GM18858 (cell line): Measurements from ENCODE around the gene DCLK2.

ENCODE experiments used
- ATAC-seq: cut with Tn5 transposase; IDR thresholded peaks from one replicate; pipeline ENCODE4 v1.9.1; 2021; ENCODE audit not compliant: unreplicated experiment

DCLK2 gene

DNA sequence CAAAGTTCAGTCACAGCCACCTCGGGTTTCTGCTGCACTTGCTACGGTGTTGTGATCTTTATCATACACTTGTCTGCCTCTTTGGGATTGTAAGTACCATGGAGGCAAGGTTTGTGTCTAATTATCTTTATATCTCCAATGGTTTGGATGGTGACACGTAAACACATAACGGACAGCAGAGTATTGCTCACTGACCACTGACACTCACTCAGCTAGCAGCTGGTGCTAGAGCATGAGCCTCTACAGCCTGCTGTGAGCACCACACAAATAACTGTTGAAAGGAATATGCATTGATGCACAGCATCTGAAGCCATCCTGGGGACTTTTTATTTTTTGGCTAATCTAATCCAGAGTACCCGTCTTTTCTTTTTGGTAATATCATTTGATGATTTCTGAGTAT lies 156.0 kb downstream of the DCLK2 start:
- no peak for ATAC-seq

DNA sequence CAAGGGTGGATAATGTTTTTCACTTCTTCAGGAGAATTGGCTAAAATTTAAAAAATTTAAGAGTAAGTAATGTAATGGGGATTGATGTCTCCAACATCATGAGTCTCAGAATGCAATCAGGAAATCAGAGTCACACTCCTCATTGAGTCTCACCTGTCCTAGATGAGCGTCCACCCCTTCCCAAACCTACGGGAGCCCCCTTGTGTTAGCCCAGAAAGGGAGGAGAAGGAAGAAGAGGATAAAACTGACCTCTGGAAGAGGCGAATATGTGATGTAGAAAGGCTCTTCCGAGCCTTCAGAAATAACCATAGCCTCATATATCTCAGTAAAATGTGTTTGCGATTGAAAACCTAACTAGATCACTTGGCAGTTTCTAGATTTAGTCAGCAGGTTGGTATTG lies 157.1 kb downstream of the DCLK2 start:
- ATAC-seq, result no peak

DNA sequence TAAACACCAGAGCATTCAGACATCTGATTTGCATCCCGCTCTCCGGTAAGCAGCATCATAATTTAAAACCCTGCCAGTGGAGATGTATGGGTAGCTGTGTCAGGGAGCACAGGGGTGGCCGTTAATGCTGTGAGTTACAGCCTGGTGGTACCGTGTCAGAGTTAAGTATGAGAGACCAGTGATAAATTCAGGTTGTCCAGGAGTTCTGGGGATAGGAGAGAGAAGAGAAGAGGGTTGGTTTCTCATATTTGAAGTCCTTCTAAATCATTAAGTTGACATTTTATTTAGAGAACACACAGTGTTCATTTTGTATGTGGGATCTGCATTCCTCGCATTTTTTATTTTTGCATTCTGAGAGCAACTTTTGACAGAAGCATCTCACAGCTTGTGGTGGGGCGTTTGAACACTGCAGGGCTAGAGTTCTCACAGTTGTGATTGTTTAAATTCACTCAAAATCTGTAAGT lies 157.6 kb downstream of the DCLK2 start:
- no peak for ATAC-seq

DNA sequence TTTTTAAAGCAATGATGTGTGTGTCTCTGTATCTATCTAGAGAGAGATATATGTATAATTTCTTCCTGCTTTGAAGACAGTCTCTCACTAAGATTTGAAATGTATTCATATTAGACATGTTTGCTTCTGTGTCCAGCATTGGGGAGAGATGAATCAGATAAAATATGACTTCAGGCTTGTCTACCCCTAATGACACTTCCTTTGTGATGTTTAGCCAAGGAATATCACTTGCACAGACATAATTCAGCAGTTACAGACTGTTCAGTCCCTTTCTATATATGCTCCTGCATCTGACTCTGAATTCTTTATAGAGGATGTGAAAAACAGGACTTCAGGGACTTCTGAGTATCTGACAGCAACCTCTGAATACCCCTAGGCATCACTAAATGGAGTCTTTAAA lies 158.4 kb downstream of the DCLK2 start:
- no peak for ATAC-seq

DNA sequence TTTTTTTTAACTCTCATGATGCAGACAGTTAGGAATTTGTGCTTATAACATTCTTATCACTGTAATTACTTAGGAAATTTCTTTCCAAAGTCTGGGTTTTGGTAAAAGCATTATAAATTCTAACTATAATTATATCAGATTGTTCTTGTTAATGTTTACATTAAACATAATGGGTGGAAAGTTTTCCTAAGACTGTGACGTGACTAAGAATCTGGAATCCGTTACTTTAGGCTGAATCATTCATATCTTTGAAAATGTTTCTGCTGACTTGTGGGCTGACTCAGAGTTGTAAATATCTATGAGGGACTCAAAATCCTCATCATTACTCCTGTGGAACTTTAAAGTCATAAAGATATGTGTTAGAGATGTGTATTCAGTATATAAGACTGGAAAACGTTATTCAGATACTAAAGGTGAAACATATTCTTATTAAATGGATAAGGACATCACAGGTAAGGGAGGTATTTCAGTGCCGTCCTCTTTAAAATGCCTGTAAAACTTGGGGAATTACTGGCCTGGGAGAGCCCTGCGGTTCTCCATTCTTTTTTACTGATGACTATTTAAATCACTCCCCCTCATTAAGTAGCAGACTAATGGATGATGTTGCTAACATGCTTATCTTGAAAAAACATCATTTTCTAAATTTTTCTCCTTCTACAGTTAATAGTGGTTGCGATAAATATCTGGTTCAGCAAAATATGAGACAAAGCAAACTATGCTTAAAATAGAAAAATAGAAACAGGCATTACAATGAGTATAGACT lies 159.0 kb downstream of the DCLK2 start:
- ATAC-seq, result no peak

DNA sequence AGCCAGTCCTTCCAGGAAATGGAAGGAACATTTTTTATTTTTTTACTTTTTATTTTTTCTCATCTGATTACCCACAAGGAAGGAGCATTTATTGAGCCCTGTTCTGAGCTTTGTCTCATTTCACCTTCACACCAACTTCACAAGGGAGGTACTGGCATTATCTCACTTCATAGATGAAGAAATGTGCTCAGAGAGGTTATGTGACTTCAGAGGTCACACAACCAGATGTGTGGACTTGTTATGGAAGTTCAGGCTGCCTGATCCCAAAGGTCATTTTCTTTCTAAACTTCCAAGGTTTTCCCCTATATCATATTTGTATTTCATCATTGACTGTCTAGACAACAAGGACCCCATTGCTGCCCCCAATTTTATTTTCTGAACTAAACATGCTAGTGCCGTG lies 160.3 kb downstream of the DCLK2 start:
- ATAC-seq, result no peak

DNA sequence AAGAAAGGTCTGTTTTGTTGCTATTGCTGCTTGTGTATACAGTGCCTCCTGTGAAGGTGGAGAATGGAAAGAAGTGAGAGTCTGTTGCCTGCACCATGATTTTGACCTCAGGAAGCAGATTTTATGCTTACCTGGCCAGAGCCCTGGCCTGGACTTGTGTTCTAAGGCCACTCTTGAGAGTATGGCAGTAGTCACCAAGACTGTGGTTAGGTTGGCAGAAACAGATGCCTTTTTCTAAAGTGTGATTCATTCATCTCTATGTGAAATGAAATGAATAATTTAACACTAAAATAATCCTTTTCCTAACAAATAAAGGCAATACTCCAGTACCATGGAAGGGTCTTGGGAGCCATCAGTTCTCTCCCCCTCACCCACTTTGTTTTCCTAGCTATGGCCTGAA lies 161.8 kb downstream of the DCLK2 start:
- no peak for ATAC-seq

DNA sequence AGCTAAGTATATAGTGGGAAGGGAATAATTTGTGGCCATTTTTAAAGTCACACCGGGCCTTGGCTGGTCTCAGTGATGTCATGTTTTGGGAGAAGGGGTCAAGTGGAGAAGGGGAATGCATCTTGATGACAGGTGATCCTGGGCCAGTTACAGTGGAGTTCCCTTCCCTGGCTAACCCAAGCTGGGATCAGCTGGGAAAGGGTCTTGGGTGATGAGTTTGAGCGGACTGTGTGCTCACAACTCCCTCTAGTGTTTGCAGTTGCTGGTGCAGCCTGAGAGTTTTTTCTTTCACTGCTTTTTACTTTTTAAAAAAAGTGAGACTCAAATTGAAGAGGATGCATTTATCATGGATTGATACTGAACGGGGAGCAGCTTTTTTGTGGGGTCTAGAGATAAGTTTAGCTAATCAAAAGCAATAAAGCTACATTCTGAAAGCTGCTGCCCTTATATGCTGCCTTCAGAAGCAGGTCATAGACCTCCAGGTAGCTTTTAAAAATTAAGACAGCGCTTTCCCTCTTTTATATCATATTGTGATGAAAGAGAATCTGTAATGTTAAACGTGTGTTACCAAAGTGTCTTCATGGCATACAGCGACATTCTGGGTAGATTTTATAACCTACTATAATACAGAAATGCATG lies 164.7 kb downstream of the DCLK2 start:
- no peak for ATAC-seq

DNA sequence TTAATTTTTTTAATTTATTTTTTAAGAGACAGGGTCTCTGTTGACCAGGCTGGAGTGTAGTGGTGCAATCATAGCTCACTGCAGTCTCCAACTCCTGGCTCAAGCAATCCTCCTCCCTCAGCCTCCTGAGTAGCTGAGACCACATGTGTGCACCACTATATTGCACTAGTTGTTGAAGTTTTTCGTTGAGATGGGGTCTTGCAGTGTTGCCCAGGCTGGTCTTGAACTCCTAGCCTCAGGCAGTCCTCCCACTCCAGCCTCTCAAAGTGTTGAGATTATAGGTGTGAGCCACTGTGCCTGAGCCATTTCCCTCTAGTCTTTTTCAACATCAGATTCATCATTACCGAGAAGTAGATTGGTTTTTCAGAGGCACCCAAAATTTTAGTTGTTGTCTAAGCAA lies 165.7 kb downstream of the DCLK2 start:
- no peak for ATAC-seq

DNA sequence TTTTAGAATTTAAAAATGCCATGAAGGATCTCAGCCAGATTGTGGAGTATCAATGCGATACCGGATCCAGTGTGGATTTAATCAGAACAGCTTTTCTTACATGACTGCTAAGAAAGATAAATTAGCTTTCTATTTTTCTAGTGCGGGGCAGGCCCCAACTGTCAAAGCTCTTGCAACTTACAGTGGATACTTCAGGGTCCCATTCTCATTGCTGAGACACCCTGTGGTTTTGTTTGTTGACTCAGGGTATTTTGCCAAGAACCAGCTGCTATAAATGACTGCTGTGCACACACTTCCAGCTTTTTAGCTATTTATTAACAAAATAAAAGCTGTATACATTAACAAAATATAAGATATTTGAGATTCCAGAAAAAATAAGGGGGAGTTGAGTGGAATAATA lies 166.4 kb downstream of the DCLK2 start:
- ATAC-seq, result no peak

DNA sequence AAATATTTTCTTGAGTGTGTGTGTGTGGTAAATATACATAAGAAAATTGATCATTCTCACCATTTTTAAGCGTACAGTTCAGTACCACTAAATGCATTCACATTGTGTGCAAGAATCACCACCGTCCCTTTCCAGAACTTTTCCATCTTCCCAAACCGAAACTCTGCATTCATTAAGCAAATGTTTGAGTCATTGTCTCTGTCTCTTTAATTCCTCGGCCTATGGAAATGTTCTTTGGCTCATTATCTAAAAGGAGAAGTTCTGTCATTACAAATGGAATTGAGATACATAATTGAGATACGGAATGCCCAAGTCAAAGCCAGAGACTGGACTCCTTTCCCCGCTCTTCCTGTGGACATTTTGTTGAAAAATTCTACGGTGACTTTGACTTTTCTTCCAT lies 168.9 kb downstream of the DCLK2 start:
- no peak for ATAC-seq

DNA sequence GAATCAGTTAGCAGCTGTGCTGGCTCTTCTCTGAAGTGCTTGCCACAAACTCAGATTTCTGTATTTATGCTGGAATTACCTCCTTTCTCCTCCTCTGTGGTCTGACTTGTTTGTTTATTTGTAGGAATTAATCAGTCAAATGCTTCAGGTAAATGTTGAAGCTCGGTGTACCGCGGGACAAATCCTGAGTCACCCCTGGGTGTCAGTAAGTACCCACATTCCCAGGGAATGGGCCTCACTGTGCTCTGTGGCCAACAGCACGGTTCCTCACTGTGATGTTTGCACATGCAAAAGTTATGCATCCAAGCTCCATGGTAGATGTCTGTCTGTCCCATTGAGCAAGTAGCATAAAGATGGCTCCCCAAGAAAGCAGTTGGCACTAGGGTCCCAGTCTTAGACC lies 169.9 kb downstream of the DCLK2 start:
- ATAC-seq, result no peak

DNA sequence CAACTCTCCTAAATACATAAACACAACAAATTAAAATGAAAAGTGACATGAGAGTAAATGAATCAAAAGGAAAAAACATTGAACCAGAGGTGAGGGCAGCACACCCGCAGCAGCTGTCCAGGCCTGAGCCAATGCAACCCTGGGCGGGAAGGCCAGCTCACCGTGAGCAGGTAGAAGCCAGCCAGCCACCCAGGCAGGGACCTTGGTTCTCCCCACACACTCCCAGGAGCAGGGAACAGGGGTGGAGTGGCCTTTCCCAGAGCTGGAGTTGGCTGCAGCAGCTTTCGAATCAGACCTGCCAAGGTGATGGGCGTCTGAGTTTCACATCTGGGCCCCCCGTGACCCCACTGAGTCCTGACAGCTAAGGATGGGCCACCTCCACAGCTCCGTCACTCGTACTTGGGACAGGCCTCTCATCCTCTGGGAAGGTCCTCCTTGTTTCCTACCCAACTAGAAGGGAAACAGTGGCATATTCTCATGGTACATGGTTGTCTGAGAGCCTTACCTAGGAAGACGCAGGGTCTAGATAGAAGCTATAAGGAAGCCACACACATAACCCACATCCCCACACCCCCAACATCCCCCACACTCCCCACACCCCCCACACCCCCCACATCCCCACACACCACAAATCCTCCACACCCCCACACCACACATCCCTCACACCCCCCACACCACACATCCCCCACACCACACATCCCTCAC lies 172.2 kb downstream of the DCLK2 start:
- ATAC-seq, result no peak

DNA sequence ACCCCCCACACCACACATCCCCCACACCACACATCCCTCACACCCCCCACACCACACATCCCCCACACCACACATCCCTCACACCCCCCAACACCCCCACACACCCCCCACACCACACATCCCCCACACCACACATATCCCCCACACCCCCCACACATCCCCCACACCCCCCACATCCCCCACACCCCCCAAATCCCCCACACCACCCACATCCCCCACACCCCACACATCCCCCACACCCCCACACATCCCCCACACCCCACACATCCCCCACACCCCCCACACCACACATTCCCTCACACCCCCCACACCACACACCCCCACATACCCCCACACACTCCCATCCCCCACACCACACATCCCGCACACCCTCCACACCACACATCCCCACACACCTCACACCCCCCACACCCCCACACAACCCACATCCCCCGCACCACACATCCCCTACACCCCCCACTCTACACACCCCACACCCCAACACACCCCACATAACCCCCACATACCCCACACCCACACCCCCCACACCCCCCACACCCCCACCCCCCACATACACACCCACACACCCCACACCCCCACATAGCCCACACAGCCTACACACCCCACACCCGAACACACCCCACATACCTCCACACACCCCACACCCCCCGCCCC lies 172.9 kb downstream of the DCLK2 start:
- no peak for ATAC-seq

DNA sequence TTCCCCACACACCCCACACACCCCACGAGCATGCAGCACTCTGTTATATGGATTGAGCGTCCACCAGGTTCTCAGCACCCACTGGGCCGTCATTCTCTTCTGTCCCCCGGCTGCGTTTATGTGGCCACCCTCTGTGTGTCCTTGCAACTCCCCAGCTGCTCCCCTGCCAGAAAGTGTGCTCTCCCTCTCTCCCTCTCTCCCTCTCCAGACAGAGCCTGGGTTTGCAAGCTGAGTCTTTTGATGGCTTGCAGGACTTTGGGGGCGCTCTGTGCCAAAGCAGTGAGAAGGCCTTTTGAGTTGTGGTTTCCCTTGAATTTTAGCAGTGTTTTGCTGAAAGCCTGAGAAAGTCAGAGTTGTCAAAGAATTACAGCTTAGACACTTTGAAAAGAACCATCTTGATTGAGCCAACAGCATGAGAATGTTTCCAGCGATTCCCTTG lies 173.5 kb downstream of the DCLK2 start:
- ATAC-seq, result no peak

DNA sequence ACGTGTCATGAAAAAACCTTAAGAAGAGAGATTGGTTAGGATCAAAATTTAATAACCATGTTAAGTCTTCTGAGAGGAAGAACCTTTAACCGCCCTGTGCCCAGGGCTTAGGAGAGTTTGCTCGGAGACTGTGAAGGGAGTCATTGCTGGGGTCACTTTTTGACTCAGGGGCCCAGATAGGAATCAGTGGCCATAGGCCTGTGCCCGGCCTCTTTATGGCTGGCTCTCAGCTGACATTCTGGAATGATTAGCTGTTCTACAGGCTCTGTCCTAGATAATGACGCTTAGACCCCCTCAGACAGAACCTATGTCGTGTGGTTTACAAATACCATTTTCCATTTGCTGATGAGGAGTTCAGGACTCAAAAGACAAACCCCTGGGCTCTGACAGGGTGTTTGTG lies 174.1 kb downstream of the DCLK2 start:
- no peak for ATAC-seq

DNA sequence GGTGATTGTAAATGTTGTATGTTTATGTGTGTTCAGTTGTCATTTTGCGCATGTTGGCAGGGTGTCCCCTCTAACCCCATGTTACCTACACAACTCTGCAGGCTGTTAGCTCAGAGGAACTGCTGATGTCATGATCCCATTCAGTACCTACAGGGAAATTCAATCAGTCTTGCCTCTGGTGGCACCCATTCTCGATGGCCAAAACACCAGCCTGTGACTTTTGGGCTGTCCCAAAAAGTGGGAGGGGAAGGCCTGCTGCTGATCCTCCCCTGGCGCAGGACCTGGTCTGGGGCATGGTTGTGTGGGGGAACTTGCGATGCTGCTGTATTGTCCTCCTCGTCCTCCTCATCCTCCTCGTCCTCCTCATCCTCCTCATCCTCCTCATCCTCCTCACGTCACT lies 174.5 kb downstream of the DCLK2 start:
- no peak for ATAC-seq

DNA sequence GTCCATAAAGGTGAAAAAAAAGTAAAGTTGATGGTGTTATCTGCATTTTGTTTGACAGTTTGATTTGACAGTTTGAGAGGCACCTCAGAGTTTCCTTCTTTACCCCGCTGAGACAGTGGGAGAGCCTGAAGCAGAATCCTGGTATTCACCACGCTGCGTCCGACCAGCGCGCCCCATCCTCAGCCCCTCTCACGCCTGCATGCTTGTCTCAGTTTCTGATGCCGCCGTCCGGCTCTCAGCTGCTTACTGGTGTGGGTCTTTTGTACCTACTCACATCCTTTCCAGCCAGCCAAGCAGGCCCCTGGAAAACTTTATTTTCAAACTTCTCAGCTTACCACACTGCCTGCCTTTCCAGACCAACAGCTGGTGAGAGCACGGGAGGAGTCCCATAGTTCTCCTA lies 175.2 kb downstream of the DCLK2 start:
- ATAC-seq, result no peak

DNA sequence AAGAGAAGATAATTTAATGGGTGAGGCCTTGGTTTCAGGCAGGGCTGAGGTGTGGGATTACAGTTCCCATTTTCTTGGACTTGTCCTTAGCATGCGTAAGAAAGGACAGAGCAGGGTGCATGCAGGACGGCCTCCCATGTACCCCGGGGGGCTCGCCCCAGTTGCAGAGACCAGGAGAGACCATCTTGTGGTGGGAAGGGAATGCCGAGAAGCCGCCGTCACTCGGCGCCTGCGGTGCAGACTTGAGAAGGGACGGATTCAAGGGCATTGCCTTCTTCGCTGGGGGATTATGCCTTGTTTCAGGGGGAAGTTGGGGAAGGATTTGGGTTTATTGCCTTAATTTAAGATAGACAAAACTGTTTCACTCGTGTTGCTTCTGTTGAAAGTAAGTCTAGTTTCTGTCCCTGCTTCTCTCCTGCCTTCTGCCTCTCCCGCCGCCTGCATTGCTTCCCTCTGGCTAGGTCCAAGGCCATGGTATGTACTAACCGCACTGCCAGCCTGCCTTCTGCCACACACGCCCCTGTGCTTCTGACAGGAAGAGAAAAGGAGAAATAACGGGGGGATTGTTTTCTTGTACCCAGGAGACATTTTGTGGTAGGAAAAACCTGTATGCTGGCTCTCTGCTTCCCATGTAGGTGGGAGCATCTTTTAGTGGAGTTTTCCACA lies 175.9 kb downstream of the DCLK2 start:
- no peak for ATAC-seq

DNA sequence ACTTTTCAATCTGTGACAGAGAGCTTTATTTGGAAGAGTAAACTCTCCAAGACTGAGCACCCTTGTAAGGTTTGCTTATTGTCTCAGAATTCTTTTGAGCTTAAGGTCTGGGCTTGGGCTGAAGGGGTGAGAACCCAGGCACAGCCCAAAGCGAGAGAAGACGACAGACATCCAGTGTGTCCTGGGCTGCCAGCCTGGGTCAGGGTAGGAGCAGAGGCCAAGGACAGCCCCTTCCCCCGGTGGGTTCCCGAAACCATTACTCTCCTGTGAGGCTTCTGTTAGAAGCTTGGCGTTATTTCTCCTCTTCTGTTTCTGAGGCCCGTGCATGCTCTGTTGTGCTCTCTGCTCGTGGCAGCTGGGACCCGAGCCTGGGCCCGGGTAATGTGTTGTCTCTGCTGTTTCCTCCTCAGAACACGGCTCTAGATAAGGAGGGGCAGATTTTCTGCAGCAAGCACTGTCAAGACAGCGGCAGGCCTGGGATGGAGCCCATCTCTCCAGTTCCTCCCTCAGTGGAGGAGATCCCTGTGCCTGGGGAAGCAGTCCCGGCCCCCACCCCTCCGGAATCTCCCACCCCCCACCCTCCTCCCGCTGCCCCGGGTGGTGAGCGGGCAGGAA lies 177.5 kb downstream of the DCLK2 start:
- ATAC-seq, result no peak

DNA sequence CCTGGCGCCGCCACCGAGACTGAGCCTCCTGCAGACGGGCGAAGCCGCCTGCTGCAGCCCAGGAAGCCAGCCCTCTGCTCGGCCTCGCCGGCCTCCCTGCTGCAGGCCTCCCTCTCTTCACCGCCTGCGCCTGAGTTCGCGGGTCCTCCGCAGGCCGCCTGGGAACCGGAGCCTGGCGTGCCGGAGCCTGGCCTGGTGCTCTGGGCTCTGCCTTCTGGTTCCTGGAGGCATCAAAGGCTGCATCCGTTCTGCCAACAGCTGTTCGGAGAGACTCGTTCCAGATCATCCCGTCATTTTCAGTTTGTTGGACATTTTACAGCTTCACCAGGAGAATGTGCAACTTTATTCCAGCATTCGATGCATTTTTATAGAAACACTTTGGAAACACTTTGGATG lies 178.0 kb downstream of the DCLK2 start:
- no peak for ATAC-seq
